ENCODE measurements around the gene HMGCL.

- TF ChIP-seq CTCF (IDR thresholded peaks at IDR 0.05) (no peak), EP300 (IDR thresholded peaks at IDR 0.05) (no peak), POLR2A (IDR thresholded peaks at IDR 0.05) (no peak)
These were observed 26.0 kb downstream of the HMGCL start for GRCh38 chr1:23799255-23799569.
